HepG2 (cell line): ENCODE results near the gene SKI. TPM values are rescaled to one million over a fixed set of nuclear protein-coding genes. Genes with fewer than 3 reads are reported as not detected.
A peak's percentile ranks its signal among the peaks of the same experiment; 100 is the strongest.

Experiments
- FOSL2 ChIP-seq: sonication (generic); formaldehyde crosslinking; IDR thresholded peaks from 2 replicates; pipeline ENCODE4 v1.4.0; 2020; ENCODE audit warnings: missing genetic modification reagents
- HDAC1 ChIP-seq: sonication (generic); formaldehyde crosslinking; IDR thresholded peaks from 2 replicates; pipeline ENCODE4 v1.5.1; 2020; ENCODE audit warnings: mild to moderate bottlenecking, missing genetic modification reagents
- HNF1B ChIP-seq: sonication (generic); formaldehyde crosslinking; IDR thresholded peaks from 2 replicates; pipeline ENCODE4 v1.5.1; 2020; ENCODE audit warnings: mild to moderate bottlenecking, moderate library complexity, missing genetic modification reagents
- HNRNPUL1 ChIP-seq: fragments of 200-400 bp; formaldehyde crosslinking; IDR thresholded peaks from 2 replicates; pipeline ENCODE4 v1.6.1; 2017; ENCODE audit warnings: low read depth, mild to moderate bottlenecking, low read length, moderate library complexity
- MYNN ChIP-seq: sonication (generic); formaldehyde crosslinking; IDR thresholded peaks from 2 replicates; pipeline ENCODE4 v1.4.0; 2020; ENCODE audit warnings: mild to moderate bottlenecking, low read depth, missing genetic modification reagents
- PAX8 ChIP-seq: sonication (generic); formaldehyde crosslinking; IDR thresholded peaks from 2 replicates; pipeline ENCODE4 v1.8.0; 2022; ENCODE audit warnings: mild to moderate bottlenecking, missing genetic modification reagents, borderline replicate concordance
- PPARG ChIP-seq: conservative IDR thresholded peaks from 2 replicates; pipeline ENCODE4 v1.6.1; 2016; ENCODE audit warnings: missing biosample characterization, missing genetic modification reagents
- TFDP2 ChIP-seq: sonication (generic); formaldehyde crosslinking; IDR thresholded peaks from 2 replicates; pipeline ENCODE4 v1.4.0; 2020; ENCODE audit warnings: missing genetic modification reagents
- UBTF ChIP-seq: sonication (generic); formaldehyde crosslinking; IDR thresholded peaks from 2 replicates; pipeline ENCODE4 v1.4.0; 2020; ENCODE audit warnings: mild to moderate bottlenecking, missing genetic modification reagents
- ZNF512 ChIP-seq: sonication (generic); formaldehyde crosslinking; IDR thresholded peaks from 2 replicates; pipeline ENCODE4 v1.4.0; 2020; ENCODE audit warnings: mild to moderate bottlenecking, missing genetic modification reagents
- ZNF563 ChIP-seq: sonication (generic); formaldehyde crosslinking; IDR thresholded peaks from 2 replicates; pipeline ENCODE4 v1.8.0; 2022; ENCODE audit warnings: mild to moderate bottlenecking, moderate library complexity, missing genetic modification reagents
- ZNF572 ChIP-seq: sonication (generic); formaldehyde crosslinking; IDR thresholded peaks from 2 replicates; pipeline ENCODE4 v1.5.1; 2020; ENCODE audit warnings: mild to moderate bottlenecking, missing genetic modification reagents
- ZNF589 ChIP-seq: sonication (generic); formaldehyde crosslinking; conservative IDR thresholded peaks from 2 replicates; pipeline ENCODE4 v1.8.0; 2022; ENCODE audit warnings: mild to moderate bottlenecking, moderate library complexity, missing genetic modification reagents
- ZNF646 ChIP-seq: sonication (generic); formaldehyde crosslinking; IDR thresholded peaks from 2 replicates; pipeline ENCODE4 v1.9.0; 2021; ENCODE audit warnings: mild to moderate bottlenecking, missing genetic modification reagents
- polyA plus RNA-seq, 8 experiments: library from polyadenylated mRNA; depleted of rRNA in 3 of 8; stranded (reverse) in 7 of 8; unstranded in 1 of 8; fragments of >200 nt; fragmentation: Illumina TruSeq in 4 of 8; extraction: Trizol in 4 of 8; gene quantifications; 2 replicates each; pipeline versions ENCODE4 v1.2.1 to v1.2.3, GENCODE V29; 2011 to 2016; ENCODE audit warnings: low read depth in 4 of 8, missing spikeins in 1 of 8, mixed read lengths in 1 of 8; ENCODE audit not compliant: insufficient read depth in 1 of 8
- total RNA-seq, 5 experiments: library from RNA; depleted of rRNA; stranded (reverse); fragments of >200 nt; fragmentation: Illumina TruSeq; extraction: Trizol; gene quantifications; 2 replicates each; pipeline ENCODE4 v1.2.3, GENCODE V29; 2016; ENCODE audit warnings: low read depth in 1 of 5

Gene SKI
- total and polyA plus RNA-seq, 2 of the 13 experiments (the other 11 are each of a cell fraction or from before 2014, with no cell fraction given): 4.7 to 6.9 TPM

GRCh38 chr1:2226525-2227345 is 1.4 kb upstream of the SKI start (continued):
- TF ChIP-seq ZNF646 (CRISPR knock-in tag) (no peak), HNRNPUL1 (no peak), TFDP2 (CRISPR knock-in tag) (no peak), ZNF572 (CRISPR knock-in tag) (0 out of 2 replicates have a peak, but pooled peaks have one; percentile 44), ZNF589 (CRISPR knock-in tag) (no peak), ZNF512 (CRISPR knock-in tag) (no peak), PAX8 (0 out of 2 replicates have a peak, but pooled peaks have one; percentile 37), HNF1B (CRISPR knock-in tag) (no peak), FOSL2 (CRISPR knock-in tag) (no peak), UBTF (peak; percentile 37; the same call in 1 of the 2 replicates), ZNF563 (CRISPR knock-in tag) (peak; percentile 42; the same call in 1 of the 2 replicates), MYNN (no peak), HDAC1 (CRISPR knock-in tag) (peak; percentile 30; the same call in 1 of the 2 replicates), PPARG (CRISPR knock-in tag) (no peak)
